H1 (cell line): ENCODE results near the gene ABHD2. TPM values are rescaled to one million over a fixed set of nuclear protein-coding genes. Genes with fewer than 3 reads are reported as not detected.

Experiments
- ASH2L ChIP-seq: fragments of 200-600, 300-600 bp; sonication (generic); IDR thresholded peaks from one replicate; pipeline ENCODE4 v1.7.1; 2017; ENCODE audit warnings: low read length
- CHD1 ChIP-seq: IDR thresholded peaks from 2 replicates; pipeline ENCODE4 v1.6.1; 2012; ENCODE audit warnings: low read depth, low read length, improper control_type of control experiment
- SIX5 ChIP-seq: IDR thresholded peaks from 2 replicates; pipeline ENCODE4 v1.6.1; 2011; ENCODE audit warnings: mild to moderate bottlenecking, low read depth, low read length
- polyA plus RNA-seq, 7 experiments: library from polyadenylated mRNA; depleted of rRNA in 3 of 7; stranded (reverse) in 5 of 7; unstranded in 2 of 7; fragments of >200 nt in 5 of 7; fragments of 200-250 nt in 2 of 7; gene quantifications; 1 replicate in 5 of 7; 2 replicates in 1 of 7; 4 replicates in 1 of 7; pipeline versions ENCODE4 v1.2.1 to v1.2.3, GENCODE V29; 2011 to 2013; ENCODE audit warnings: missing spikeins in 2 of 7, mixed read lengths in 2 of 7
- total RNA-seq: library from RNA; stranded (reverse); fragmentation: NEBNext Ultra II Directional; extraction: Animal tissue kit (Norgen Biotek cat#: 25700); gene quantifications from 2 replicates; pipeline ENCODE4 v1.2.1, GENCODE V29; 2021

The ABHD2 gene
- total and polyA plus RNA-seq, 2 of the 8 experiments (the other 6 are each of a cell fraction or from before 2014, with no cell fraction given), result 9.1 to 23.7 TPM

DNA sequence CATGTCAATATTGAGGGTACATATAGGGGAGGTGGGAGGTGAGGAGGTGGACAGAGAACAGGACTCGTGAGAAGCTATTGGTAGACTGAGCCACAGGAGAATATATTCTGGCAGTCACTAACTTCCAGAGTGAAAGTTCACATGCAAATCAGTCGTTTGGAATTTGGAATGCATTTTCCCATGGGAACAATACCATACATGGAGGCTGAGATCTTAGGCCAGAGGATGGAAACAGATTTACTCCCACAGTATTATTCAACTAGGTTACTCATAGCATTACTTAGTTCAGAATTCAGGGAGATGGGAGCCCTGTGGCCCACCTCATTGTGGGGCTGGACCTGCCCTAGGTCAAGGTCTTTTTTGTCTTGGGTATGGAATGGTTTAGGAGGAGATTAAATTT, 36.4 kb upstream of the ABHD2 start (continued):
- TF ChIP-seq CHD1, result no peak
- no peak for TF ChIP-seq SIX5
- TF ChIP-seq ASH2L, result no peak
